Immature natural killer cell (primary cell): Measurements from ENCODE around the gene SLC27A2. TPM values are rescaled to one million over a fixed set of nuclear protein-coding genes. Genes with fewer than 3 reads are reported as not detected.

Source experiments
- DNase-seq, 3 donors: peaks; one replicate each; pipeline ENCODE4 v3.0.0; 2022; ENCODE audit warnings: mixed read lengths in 1 of 3
- H3K27ac Mint-ChIP-seq, 6 donors: one replicate each; pipeline ENCODE4 v1.8.0; 2020; ENCODE audit warnings: mixed read lengths in 6 of 6, mild to moderate bottlenecking in 5 of 6, inconsistent platforms in 4 of 6, moderate library complexity in 3 of 6
- H3K27me3 Mint-ChIP-seq, 3 donors: one replicate each; pipeline ENCODE4 v1.8.0; 2020 to 2021; ENCODE audit warnings: low read depth in 3 of 3, mild to moderate bottlenecking in 3 of 3, mixed read lengths in 3 of 3, moderate library complexity in 3 of 3, inconsistent platforms in 1 of 3
- H3K36me3 Mint-ChIP-seq, 3 donors: one replicate each; pipeline ENCODE4 v1.8.0; 2020; ENCODE audit warnings: mixed read lengths in 3 of 3, inconsistent platforms in 2 of 3, mild to moderate bottlenecking in 2 of 3
- H3K4me1 Mint-ChIP-seq, 2 donors: one replicate each; pipeline ENCODE4 v1.8.0; 2020; ENCODE audit warnings: inconsistent platforms in 2 of 2, mild to moderate bottlenecking in 2 of 2, mixed read lengths in 2 of 2, moderate library complexity in 1 of 2
- H3K4me3 Mint-ChIP-seq, 5 donors: one replicate each; pipeline ENCODE4 v1.8.0; 2020; ENCODE audit warnings: mild to moderate bottlenecking in 5 of 5, mixed read lengths in 5 of 5, inconsistent platforms in 3 of 5, moderate library complexity in 3 of 5
- H3K9me3 Mint-ChIP-seq, 6 donors: one replicate each; pipeline ENCODE4 v1.8.0; 2020; ENCODE audit warnings: mild to moderate bottlenecking in 6 of 6, mixed read lengths in 6 of 6, inconsistent platforms in 4 of 6, moderate library complexity in 3 of 6
- polyA plus RNA-seq, 3 donors: library from polyadenylated mRNA; unstranded; fragments of 300-500 nt; fragmentation: Illumina TruSeq; gene quantifications; one replicate each; pipeline ENCODE4 v1.2.3, GENCODE V29; 2021

The SLC27A2 gene
- polyA plus RNA-seq, 3 donors from 2014 or later = 1.5 to 1.8 TPM; not detected in 1

DNA sequence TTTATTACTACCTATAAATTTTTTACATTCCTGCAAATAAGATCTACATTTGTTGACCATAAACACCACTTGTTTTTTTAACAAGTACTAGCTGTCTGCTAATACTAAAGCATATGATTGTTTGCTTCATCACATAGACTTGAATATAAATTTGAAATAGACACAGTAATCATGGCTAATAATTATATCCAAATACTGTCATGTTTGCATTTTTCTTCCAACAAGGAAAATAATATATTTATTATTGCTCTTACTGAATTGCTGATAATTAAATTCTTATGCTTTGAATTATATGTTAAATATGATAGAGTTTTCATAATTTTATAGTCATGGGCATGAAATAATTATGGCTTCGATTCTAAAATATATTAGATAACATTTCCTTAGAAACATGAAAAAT is 43.1 kb downstream of the SLC27A2 start:
- Mint-ChIP-seq H3K27me3 (peaks cover 0 to 1% (median 0%) of the 10 kb centered on the region in 3 donors), H3K4me1 (no peaks in the 10 kb centered on the region), H3K4me3 (no peak overlapping the region), H3K27ac (no peak overlapping the region), H3K36me3 (no peaks in the 10 kb centered on the region), H3K9me3 (no peaks in the 10 kb centered on the region)
- DNase-seq = no peak

DNA sequence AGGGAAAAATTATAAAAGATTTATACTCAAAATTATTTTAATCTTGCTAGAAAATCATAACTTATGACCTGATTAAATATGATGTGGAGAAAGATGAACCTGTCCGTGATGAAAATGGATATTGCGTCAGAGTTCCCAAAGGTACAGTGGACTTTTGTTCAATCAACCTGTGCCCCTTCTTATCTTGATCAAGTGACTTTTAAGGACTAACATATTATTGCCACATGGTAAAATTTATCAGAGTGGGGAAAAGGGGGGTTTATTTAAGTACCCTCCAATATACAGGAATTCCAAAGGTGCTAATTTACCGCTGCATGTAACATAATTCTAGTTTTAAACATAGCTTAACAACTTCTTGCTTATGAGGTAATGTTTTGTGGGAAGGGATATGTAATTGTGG is 43.9 kb downstream of the SLC27A2 start:
- no peaks in the 10 kb centered on the region for H3K27me3 Mint-ChIP-seq
- H3K4me3 Mint-ChIP-seq = no peak overlapping the region
- no peaks in the 10 kb centered on the region for H3K4me1 Mint-ChIP-seq
- no peaks in the 10 kb centered on the region for H3K9me3 Mint-ChIP-seq
- no peak overlapping the region for H3K27ac Mint-ChIP-seq
- H3K36me3 Mint-ChIP-seq = no peaks in the 10 kb centered on the region
- DNase-seq = no peak

DNA sequence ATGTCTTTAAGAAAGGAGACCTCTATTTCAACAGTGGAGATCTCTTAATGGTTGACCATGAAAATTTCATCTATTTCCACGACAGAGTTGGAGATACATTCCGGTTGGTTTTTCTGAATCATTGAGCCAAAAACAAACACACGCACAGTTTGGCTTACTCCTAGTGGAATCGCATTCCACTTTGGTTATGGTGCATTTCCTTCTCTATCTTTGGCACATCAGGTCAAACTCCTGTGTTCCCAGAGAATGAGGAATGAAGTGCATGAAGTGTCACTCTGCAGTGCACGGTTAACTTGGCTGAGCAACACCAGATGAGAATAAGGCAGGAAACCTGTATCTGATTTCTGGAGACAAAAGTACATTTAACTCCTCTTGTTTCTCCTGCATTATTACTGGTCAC is 45.1 kb downstream of the SLC27A2 start:
- H3K9me3 Mint-ChIP-seq = no peaks in the 10 kb centered on the region
- DNase-seq = no peak
- H3K4me3 Mint-ChIP-seq = no peak overlapping the region
- no peaks in the 10 kb centered on the region for H3K27me3 Mint-ChIP-seq
- H3K36me3 Mint-ChIP-seq = no peaks in the 10 kb centered on the region
- no peak overlapping the region for H3K27ac Mint-ChIP-seq
- no peaks in the 10 kb centered on the region for H3K4me1 Mint-ChIP-seq

DNA sequence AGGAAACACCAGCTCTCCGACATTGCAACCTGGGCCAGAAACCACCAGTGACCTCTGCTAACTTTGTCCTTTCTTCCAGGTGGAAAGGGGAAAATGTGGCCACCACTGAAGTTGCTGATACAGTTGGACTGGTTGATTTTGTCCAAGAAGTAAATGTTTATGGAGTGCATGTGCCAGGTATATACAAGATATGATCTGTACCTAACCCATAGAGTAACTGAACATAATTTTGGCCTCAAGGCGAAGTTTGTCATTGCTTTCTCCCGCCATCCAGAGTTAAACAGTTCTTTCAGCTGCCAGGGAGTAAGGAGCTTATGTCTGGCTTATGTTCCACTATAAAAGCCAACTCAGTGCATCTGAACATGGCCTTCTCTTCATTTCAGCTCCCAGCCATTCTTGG is 46.9 kb downstream of the SLC27A2 start:
- Mint-ChIP-seq H3K4me3 (no peak overlapping the region), H3K27ac (no peak overlapping the region), H3K4me1 (no peaks in the 10 kb centered on the region), H3K27me3 (no peaks in the 10 kb centered on the region), H3K36me3 (no peaks in the 10 kb centered on the region), H3K9me3 (no peaks in the 10 kb centered on the region)
- DNase-seq = no peak

DNA sequence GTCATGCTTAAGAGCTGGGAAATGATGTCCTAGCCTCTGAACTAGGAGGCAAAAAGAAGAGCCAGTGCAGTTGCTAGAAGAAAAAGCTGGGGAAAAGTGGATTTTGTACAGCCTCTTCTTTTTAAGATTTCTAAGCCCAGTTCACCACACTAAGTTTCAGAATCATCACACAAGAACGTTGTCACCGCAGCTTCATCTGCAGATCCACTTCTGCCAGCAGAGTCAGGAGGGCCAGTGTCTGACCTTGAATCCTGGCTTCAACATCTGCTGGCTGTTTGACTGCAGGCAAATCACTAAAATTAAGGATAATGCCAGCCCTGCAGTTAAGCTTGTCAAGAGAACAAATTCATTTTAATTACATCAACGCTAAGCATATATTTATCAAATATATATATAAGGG is 47.3 kb downstream of the SLC27A2 start:
- Mint-ChIP-seq H3K36me3 (no peaks in the 10 kb centered on the region), H3K9me3 (no peaks in the 10 kb centered on the region), H3K27ac (no peak overlapping the region), H3K4me1 (no peaks in the 10 kb centered on the region), H3K4me3 (no peak overlapping the region), H3K27me3 (no peaks in the 10 kb centered on the region)
- DNase-seq = no peak

DNA sequence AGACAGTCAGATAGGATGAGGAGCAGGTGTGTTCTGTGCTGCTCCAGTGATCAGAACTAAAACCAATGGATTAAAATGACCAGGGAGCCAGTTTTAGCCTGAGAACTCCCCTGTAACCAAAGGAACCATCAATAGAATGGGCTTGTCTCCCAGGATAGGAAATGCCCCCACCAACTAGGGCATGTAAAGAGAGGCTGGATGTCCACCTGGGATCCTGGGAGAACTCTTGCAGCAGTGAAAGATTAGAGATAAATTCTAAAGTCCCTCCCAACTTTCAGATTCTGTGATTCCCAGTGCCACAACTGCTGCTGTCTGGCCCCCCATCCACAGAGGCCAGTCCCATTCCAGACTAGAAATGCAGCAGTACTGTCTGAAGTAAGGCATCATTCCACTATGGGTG is 49.8 kb downstream of the SLC27A2 start:
- no peak overlapping the region for H3K4me3 Mint-ChIP-seq
- no peak overlapping the region for H3K27ac Mint-ChIP-seq
- DNase-seq = no peak

DNA sequence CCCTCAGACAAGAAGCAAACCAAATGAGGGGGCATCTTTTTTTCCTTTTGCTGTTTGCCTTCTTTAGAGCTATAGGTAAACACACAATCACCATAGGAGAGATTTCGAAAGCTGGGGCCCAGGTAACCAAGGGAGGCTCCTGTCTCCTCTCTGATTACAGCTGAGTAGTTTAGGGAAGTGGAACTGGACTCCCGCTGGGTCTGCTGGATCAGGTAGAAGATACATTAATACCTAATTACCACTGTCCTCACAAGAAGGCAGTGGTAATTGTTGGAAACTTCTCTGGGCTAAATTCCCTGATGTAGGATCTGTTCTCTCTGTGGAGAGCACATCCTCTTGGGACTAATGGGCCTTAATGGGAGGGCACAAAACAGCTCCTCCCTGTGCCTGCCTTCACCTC is 50.8 kb downstream of the SLC27A2 start:
- H3K4me3 Mint-ChIP-seq = no peak overlapping the region
- no peak overlapping the region for H3K27ac Mint-ChIP-seq
- DNase-seq = no peak
- no peaks in the 10 kb centered on the region for H3K36me3 Mint-ChIP-seq
- no peaks in the 10 kb centered on the region for H3K27me3 Mint-ChIP-seq
- H3K9me3 Mint-ChIP-seq = no peaks in the 10 kb centered on the region
- H3K4me1 Mint-ChIP-seq = no peaks in the 10 kb centered on the region

More for the DNA sequence above, 49.8 kb downstream of the SLC27A2 start:
- no peaks in the 10 kb centered on the region for H3K27me3 Mint-ChIP-seq
- H3K9me3 Mint-ChIP-seq = no peaks in the 10 kb centered on the region
- no peaks in the 10 kb centered on the region for H3K4me1 Mint-ChIP-seq
- H3K36me3 Mint-ChIP-seq = no peaks in the 10 kb centered on the region

DNA sequence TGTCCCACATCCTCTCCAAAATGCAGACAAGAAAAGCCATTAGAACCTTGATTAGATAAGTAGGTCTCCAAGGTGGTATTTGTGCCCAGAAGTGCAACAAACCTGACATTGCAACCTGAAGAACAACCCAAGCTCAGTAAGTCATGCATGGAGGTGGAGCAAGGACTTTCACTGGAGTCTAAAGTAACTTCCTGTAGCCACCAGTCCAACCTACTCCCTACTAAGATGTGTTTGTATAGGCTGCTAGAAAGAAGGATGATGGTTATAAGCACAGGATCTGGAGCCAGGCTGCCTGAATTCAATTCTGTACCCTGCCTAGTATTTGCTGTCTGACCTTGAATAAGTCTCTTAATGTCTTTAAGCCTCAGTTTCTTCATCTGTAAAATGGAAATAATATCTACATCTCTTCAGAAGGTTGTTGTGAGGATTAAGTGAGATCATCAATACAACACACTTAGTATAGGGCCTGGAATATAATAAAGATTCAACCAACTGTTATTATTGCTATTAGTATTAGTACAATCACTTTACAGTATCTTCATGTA is 51.3 kb downstream of the SLC27A2 start:
- H3K27me3 Mint-ChIP-seq = no peaks in the 10 kb centered on the region
- no peaks in the 10 kb centered on the region for H3K4me1 Mint-ChIP-seq
- no peaks in the 10 kb centered on the region for H3K9me3 Mint-ChIP-seq
- no peak for DNase-seq
- H3K27ac Mint-ChIP-seq = no peak overlapping the region
- H3K36me3 Mint-ChIP-seq = no peaks in the 10 kb centered on the region
- no peak overlapping the region for H3K4me3 Mint-ChIP-seq

DNA sequence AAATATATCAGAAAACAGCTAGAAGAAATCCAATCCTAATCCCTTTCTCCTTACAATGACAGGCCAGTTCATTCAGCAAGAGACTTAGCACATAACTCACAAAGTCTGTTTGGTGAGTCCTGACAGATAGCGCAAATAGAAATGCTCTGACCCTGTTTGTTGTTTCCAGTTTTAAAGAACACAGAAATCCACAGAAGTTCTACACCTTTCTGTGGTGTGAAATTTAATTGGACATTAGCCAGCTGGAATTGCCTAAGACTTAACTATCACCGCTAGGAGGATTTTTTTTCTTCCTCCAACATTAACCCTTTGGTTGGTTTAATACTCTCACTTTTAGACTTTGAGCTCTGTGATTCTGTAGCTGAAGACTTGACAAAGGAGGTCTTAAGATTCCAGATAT is 52.8 kb downstream of the SLC27A2 start:
- Mint-ChIP-seq H3K36me3 (no peaks in the 10 kb centered on the region), H3K4me1 (no peaks in the 10 kb centered on the region), H3K9me3 (no peaks in the 10 kb centered on the region), H3K4me3 (no peak overlapping the region), H3K27ac (no peak overlapping the region), H3K27me3 (no peaks in the 10 kb centered on the region)
- DNase-seq = no peak

DNA sequence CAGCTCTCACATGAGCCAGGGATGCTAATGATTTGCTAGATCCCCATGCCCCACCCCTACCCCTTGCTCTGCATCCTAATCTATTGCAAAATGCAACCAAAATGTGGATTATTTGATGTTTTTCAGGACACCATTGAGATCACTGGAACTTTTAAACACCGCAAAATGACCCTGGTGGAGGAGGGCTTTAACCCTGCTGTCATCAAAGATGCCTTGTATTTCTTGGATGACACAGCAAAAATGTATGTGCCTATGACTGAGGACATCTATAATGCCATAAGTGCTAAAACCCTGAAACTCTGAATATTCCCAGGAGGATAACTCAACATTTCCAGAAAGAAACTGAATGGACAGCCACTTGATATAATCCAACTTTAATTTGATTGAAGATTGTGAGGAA is 53.8 kb downstream of the SLC27A2 start:
- no peak overlapping the region for H3K27ac Mint-ChIP-seq
- DNase-seq = no peak
- H3K27me3 Mint-ChIP-seq = peaks cover 0 to under 1% (median 0%) of the 10 kb centered on the region in 3 donors
- H3K36me3 Mint-ChIP-seq = no peaks in the 10 kb centered on the region
- no peaks in the 10 kb centered on the region for H3K4me1 Mint-ChIP-seq
- no peak overlapping the region for H3K4me3 Mint-ChIP-seq
- no peaks in the 10 kb centered on the region for H3K9me3 Mint-ChIP-seq

DNA sequence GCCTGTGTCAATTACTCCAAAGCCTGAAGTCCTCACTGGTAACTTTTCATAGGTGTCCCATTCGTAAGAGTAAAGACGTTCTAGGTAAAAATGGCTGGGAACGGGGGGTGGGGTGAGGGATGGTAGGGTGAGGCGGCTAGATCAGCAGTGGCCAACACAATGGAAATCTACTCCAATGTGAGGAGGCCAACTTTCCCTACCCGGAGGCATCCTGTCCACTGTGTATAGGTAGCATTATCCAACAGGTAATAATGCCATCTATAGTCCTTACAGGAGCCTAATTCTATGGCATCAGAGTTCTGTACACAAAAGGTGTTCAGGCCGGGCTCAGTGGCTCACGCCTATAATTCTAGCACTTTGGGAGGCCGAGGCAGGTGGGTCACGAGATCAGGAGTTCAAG is 54.4 kb downstream of the SLC27A2 start:
- H3K9me3 Mint-ChIP-seq = no peaks in the 10 kb centered on the region
- no peak for DNase-seq
- H3K4me1 Mint-ChIP-seq = no peaks in the 10 kb centered on the region
- no peak overlapping the region for H3K4me3 Mint-ChIP-seq
- H3K36me3 Mint-ChIP-seq = no peaks in the 10 kb centered on the region
- H3K27me3 Mint-ChIP-seq = peaks cover 0 to 1% (median 0%) of the 10 kb centered on the region in 3 donors
- H3K27ac Mint-ChIP-seq = no peak overlapping the region

DNA sequence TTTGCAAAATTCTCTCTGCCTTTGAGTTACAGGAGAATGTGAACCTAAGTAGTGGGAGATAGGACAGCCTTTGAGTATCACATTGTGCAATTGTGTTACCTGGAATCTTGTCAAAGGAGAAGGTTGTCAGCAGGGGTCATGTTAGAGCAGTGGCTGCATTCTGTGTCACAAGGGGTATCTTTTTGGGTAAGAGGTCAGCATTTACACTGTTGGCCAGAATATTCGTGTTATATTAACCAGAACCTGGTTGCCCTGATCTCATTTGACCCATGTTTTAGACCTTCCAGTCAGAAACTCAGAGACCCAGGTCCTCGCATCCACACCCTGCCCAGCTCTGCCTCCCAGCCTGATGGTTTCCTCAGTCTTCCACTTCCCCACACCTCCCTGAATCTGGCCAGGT is 56.3 kb downstream of the SLC27A2 start:
- Mint-ChIP-seq H3K4me3 (no peak overlapping the region), H3K27me3 (peaks cover 0 to 1% (median 1%) of the 10 kb centered on the region in 3 donors), H3K9me3 (no peaks in the 10 kb centered on the region), H3K27ac (no peak overlapping the region), H3K4me1 (no peaks in the 10 kb centered on the region), H3K36me3 (no peaks in the 10 kb centered on the region)
- DNase-seq = no peak

DNA sequence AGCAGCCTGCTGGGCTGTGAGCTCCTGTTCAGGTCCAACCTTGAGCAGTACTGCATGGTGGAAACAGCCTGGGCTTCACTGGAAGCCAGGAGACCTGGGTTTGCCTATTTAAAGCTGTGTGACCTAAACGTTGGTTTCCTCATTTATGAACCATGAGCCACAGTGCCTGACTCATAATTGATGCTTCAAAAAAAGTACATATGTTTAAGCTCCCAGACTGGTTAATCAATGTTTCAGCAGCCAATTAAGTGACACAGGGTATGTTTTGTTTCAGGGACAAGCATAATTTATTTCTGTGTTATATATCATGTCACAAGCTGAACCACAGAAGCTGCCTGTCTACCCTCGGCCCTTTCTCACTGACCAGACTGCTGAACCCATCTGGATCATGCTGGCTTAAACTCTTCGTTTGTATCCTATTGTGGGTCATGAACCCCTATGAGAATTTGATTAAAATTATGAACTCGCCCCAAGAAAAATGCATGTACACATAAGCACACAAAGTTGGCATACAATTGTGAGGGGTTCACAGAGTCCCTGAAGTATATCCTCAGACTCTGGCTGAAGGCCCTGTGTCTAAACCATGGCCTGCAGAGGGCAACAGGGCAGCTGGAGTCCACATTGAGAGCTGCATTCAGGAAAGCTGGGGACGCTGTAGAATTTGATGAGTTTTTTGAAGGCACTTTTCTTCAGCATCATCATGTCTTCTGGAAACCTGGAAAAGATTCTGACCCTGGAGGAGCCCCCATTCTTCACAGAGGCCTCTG is 59.9 kb downstream of the SLC27A2 start:
- no peak overlapping the region for H3K27ac Mint-ChIP-seq
- H3K4me3 Mint-ChIP-seq = no peak overlapping the region
- no peaks in the 10 kb centered on the region for H3K9me3 Mint-ChIP-seq
- H3K4me1 Mint-ChIP-seq = peaks cover 5 to 9% of the 10 kb centered on the region in 2 donors
- no peaks in the 10 kb centered on the region for H3K36me3 Mint-ChIP-seq
- peaks cover 0 to 1% (median 1%) of the 10 kb centered on the region in 3 donors for H3K27me3 Mint-ChIP-seq
- DNase-seq = no peak

DNA sequence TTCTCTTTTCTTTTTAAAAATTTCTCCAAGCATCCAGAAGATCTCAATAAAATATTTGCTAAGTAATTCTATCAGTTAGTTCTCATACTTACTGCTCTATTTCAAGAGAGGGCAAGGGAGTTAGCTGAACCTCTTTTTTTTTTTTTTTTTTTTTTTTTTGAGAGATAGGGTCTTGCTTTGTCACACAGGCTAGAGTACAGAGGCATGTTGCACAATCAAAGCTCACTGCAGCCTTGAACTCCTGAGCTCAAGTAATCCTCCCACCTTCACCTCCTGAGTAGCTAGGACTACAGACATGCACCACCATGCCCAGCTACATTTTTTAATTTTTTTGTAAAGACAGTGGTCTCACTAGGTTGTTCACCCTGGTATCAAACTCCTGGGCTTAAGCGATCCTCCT is 62.2 kb downstream of the SLC27A2 start:
- Mint-ChIP-seq H3K27ac (no peak overlapping the region), H3K4me1 (peaks cover 25 to 29% of the 10 kb centered on the region in 2 donors), H3K9me3 (no peaks in the 10 kb centered on the region), H3K36me3 (no peaks in the 10 kb centered on the region), H3K4me3 (no peak overlapping the region), H3K27me3 (peaks cover 0 to 7% (median 5%) of the 10 kb centered on the region in 3 donors)
- no peak for DNase-seq
